Body of pancreas (tissue), 4 donors: ENCODE results near the gene RPH3AL.

ENCODE experiments used
- CTCF ChIP-seq, 7 experiments: fragments of 450-650 bp in 4 of 7; fragments of 200-600 bp in 3 of 7; sonication (generic) in 3 of 7; IDR thresholded peaks; one replicate each; pipeline ENCODE4 v1.5.1; 2016 to 2019; ENCODE audit warnings: antibody characterized with exemption in 7 of 7
- POLR2A ChIP-seq, 3 donors: fragments of 450-650 bp; IDR thresholded peaks; one replicate each; pipeline ENCODE4 v1.6.1; 2016; ENCODE audit warnings: antibody characterized with exemption in 3 of 3, mild to moderate bottlenecking in 2 of 3

DNA sequence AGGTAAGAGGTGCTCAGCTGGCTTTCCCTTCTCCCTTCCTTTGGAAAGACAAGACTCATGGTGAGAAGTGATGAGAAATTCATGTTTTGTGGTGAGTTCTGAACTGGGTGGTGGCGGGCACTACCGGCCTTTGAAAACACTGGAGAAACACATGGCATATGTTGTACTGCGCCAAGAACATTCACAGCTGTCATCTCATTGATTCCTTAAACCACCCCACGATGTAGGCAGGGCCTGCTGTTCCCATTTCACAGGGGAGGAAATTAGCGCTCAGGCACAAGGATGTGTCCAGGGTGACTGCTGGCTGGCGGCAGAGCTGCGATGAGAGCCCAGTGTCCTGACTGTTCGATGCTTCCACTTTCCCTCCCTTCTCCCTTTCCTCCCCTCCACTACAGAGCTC is 169.6 kb downstream of the RPH3AL start:
- TF ChIP-seq CTCF (IDR thresholded peaks at IDR 0.05) (no peak), POLR2A (IDR thresholded peaks at IDR 0.05) (no peak)
